SK-N-SH (cell line): Measurements from ENCODE around the gene RCBTB2. TPM values are rescaled to one million over a fixed set of nuclear protein-coding genes. Genes with fewer than 3 reads are reported as not detected.

Source experiments
- CTCF ChIA-PET: fragments of 300-600, 350-600 bp; formaldehyde crosslinking; extraction: SDS; loops from one replicate; lab custom pipeline; 2021; lab: Yijun Ruan, JAX
- POLR2A ChIA-PET: fragments of 350-600 bp; sonication (Branson Sonifier 250); formaldehyde crosslinking; extraction: SDS; loops from one replicate; lab custom pipeline; 2020; ENCODE audit warnings: antibody characterized with exemption, inconsistent platforms; lab: Yijun Ruan, JAX
- DNase-seq: peaks from one replicate; pipeline ENCODE4 v3.0.0; 2012
- H2AFZ ChIP-seq: fragments of 200-600 bp; sonication (generic); 2 replicates; pipeline ENCODE4 v1.8.1; 2016; ENCODE audit warnings: antibody characterized with exemption, mild to moderate bottlenecking, low read depth
- H3F3A ChIP-seq: fragments of 200-600 bp; sonication (generic); replicated peaks from 2 replicates; pipeline ENCODE3; 2016; ENCODE audit warnings: antibody characterized with exemption, mild to moderate bottlenecking; ENCODE audit not compliant: insufficient read depth
- H3K27ac ChIP-seq, 2 experiments: fragments of 200-500 bp in 1 of 2; fragments of 200-600 bp in 1 of 2; sonication (Bioruptor generic) in 1 of 2; sonication (generic), shearing (Covaris generic) in 1 of 2; 2 replicates each; pipeline versions ENCODE4 v1.5.1 to v1.6.1; 2014 to 2016; ENCODE audit warnings: low read depth in 2 of 2, inconsistent platforms in 1 of 2, low read length in 1 of 2, mild to moderate bottlenecking in 1 of 2, mixed read lengths in 1 of 2
- H3K27me3 ChIP-seq: fragments of 200-600 bp; sonication (generic), shearing (Covaris generic); 2 replicates; pipeline ENCODE4 v1.6.1; 2016; ENCODE audit warnings: mixed run types; ENCODE audit not compliant: insufficient read depth
- H3K36me3 ChIP-seq, 2 experiments: fragments of 200-500 bp in 1 of 2; fragments of 200-600 bp in 1 of 2; sonication (Bioruptor generic) in 1 of 2; sonication (generic) in 1 of 2; replicated peaks in 1 of 2; 2 replicates each; pipeline versions ENCODE3 to v1.5.1; 2014 to 2016; ENCODE audit warnings: low read length in 1 of 2, mild to moderate bottlenecking in 1 of 2; ENCODE audit not compliant: insufficient read depth in 2 of 2, control insufficient read depth in 1 of 2
- H3K4me1 ChIP-seq, 2 experiments: fragments of 200-500 bp in 1 of 2; fragments of 200-600 bp in 1 of 2; sonication (Bioruptor generic) in 1 of 2; sonication (generic), shearing (Covaris generic) in 1 of 2; 2 replicates each; pipeline versions ENCODE4 v1.5.1 to v1.6.1; 2014 to 2016; ENCODE audit warnings: low read depth in 1 of 2, low read length in 1 of 2, mixed run types in 1 of 2; ENCODE audit not compliant: insufficient read depth in 2 of 2, control insufficient read depth in 1 of 2
- H3K4me2 ChIP-seq: fragments of 200-600 bp; sonication (generic), shearing (Covaris generic); 2 replicates; pipeline ENCODE4 v1.6.1; 2017; ENCODE audit warnings: mixed run types
- H3K4me3 ChIP-seq, 2 experiments: fragments of 200-500 bp in 1 of 2; fragments of 200-600 bp in 1 of 2; sonication (Bioruptor generic) in 1 of 2; sonication (generic), shearing (Covaris generic) in 1 of 2; 2 replicates each; pipeline versions ENCODE4 v1.5.1 to v1.8.1; 2014 to 2016; ENCODE audit warnings: low read depth in 2 of 2, inconsistent platforms in 1 of 2, low read length in 1 of 2, mild to moderate bottlenecking in 1 of 2, mixed read lengths in 1 of 2, moderate library complexity in 1 of 2
- H3K79me2 ChIP-seq: fragments of 200-600 bp; sonication (generic); 2 replicates; pipeline ENCODE4 v1.8.1; 2017; ENCODE audit warnings: mild to moderate bottlenecking; ENCODE audit not compliant: insufficient read depth
- H3K9ac ChIP-seq: fragments of 200-600 bp; sonication (generic); 2 replicates; pipeline ENCODE4 v1.6.1; 2017; ENCODE audit warnings: mixed run types
- H3K9me2 ChIP-seq: fragments of 200-600 bp; sonication (generic); 2 replicates; pipeline ENCODE4 v1.6.1; 2017; ENCODE audit warnings: mixed run types
- H3K9me3 ChIP-seq: fragments of 200-600 bp; sonication (generic); 2 replicates; pipeline ENCODE4 v1.6.1; 2017; ENCODE audit warnings: mixed run types, mild to moderate bottlenecking, moderate library complexity
- H4K20me1 ChIP-seq: fragments of 200-600 bp; sonication (generic); 2 replicates; pipeline ENCODE4 v1.6.1; 2017; ENCODE audit warnings: mild to moderate bottlenecking, mixed run types; ENCODE audit not compliant: insufficient read depth
- FOXM1 ChIP-seq: IDR thresholded peaks from 2 replicates; pipeline ENCODE4 v1.4.0; 2012; ENCODE audit warnings: low read depth, mild to moderate bottlenecking
- IRF3 ChIP-seq: fragments of 150-350 bp; IDR thresholded peaks from 2 replicates; pipeline ENCODE4 v1.6.1; 2016; ENCODE audit warnings: mild to moderate bottlenecking, low read depth, low read length
- MAX ChIP-seq: IDR thresholded peaks from 2 replicates; pipeline ENCODE4 v1.4.0; 2012; ENCODE audit warnings: low read depth
- MEF2A ChIP-seq: IDR thresholded peaks from 2 replicates; pipeline ENCODE4 v1.4.0; 2012; ENCODE audit warnings: low read depth, borderline replicate concordance
- NFIC ChIP-seq: IDR thresholded peaks from 2 replicates; pipeline ENCODE4 v1.4.0; 2012; ENCODE audit warnings: borderline replicate concordance
- NRF1 ChIP-seq: IDR thresholded peaks from 2 replicates; pipeline ENCODE4 v1.6.1; 2012; ENCODE audit warnings: low read depth, mild to moderate bottlenecking, low read length
- POLR2AphosphoS5 ChIP-seq: IDR thresholded peaks from 2 replicates; pipeline ENCODE4 v1.6.1; 2012; ENCODE audit warnings: low read depth, low read length
- RAD21 ChIP-seq: IDR thresholded peaks from 2 replicates; pipeline ENCODE4 v1.6.1; 2012; ENCODE audit warnings: mild to moderate bottlenecking, low read length
- RFX5 ChIP-seq: IDR thresholded peaks from 2 replicates; pipeline ENCODE4 v1.6.1; 2012; ENCODE audit warnings: mild to moderate bottlenecking, improper control_type of control experiment, low read length
- RXRA ChIP-seq: IDR thresholded peaks from 2 replicates; pipeline ENCODE4 v1.4.0; 2012; ENCODE audit warnings: low read depth, mild to moderate bottlenecking, borderline replicate concordance
- SMC3 ChIP-seq: IDR thresholded peaks from 2 replicates; pipeline ENCODE4 v1.6.1; 2012; ENCODE audit warnings: low read depth, low read length, improper control_type of control experiment
- TAF1 ChIP-seq: IDR thresholded peaks from 2 replicates; pipeline ENCODE4 v1.6.1; 2012; ENCODE audit warnings: low read depth, mild to moderate bottlenecking, low read length, moderate library complexity, borderline replicate concordance
- TCF12 ChIP-seq: IDR thresholded peaks from 2 replicates; pipeline ENCODE4 v1.4.0; 2012
- USF1 ChIP-seq: IDR thresholded peaks from 2 replicates; pipeline ENCODE4 v1.4.0; 2012; ENCODE audit warnings: low read depth, borderline replicate concordance
- USF2 ChIP-seq: fragments of 150-350 bp; IDR thresholded peaks from 2 replicates; pipeline ENCODE4 v1.6.1; 2017; ENCODE audit warnings: antibody characterized with exemption, low read length, low read depth, borderline replicate concordance
- WGBS: methylation state at CpG from one replicate; pipeline ENCODE4 v1.1.6; 2017; ENCODE audit warnings: low lambda C conversion rate; 5-methylcytosine and 5-hydroxymethylcytosine counted together
- polyA plus RNA-seq, 3 experiments: library from polyadenylated mRNA; depleted of rRNA; stranded (reverse); fragments of >200 nt; gene quantifications; 2 replicates each; pipeline ENCODE4 v1.2.3, GENCODE V29; 2012
- TF ChIP-seq, protein P1 (sequence below): IDR thresholded peaks from 2 replicates; pipeline ENCODE4 v1.6.1; 2012; ENCODE audit warnings: mild to moderate bottlenecking, low read depth, low read length, moderate library complexity
- TF ChIP-seq, protein P2 (sequence below): IDR thresholded peaks from 2 replicates; pipeline ENCODE4 v1.4.0; 2012; ENCODE audit warnings: low read depth, borderline replicate concordance

The RCBTB2 gene
- polyA plus RNA-seq, 1 of the 3 experiments (the other 2 are of a cell fraction): 2.8 TPM

DNA sequence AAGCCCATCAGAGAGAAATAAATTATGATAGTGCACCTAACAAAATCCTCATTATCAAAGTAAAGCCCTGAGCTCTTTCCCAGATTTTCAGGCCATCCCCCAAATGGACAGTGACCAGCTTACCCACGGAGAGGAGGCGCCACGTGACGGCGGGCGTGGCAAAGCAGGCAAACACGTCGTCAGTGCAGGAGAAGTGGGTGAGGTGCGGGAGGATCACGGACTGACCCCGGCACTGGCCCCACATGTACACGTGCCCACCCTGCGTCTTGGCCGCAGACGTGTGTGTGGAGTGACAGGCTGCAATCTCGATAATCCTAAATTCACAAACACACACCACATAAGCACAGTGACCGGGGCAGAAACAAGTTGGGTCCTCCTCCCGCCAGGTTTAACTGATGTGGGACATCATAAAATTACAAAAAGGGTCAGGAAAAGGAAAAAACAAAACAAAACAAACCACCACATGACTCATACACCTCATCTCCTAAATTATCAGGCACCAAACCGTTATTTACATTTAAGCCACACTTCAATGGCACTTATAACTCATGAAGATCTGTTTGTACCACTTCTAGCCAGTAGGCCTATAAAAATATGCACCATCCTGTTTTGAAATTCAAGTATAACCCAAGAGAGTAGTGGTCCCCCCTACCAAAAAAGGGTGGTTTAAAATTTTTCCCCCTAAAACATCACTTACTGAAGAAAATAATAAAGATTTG lies 30.1 kb downstream of the RCBTB2 start:
- ChIA-PET CTCF (no interaction called here), POLR2A (no interaction called here)
- no peaks in the 10 kb centered on the region for H3K36me3 ChIP-seq
- H3K9me3 ChIP-seq: no peaks in the 10 kb centered on the region
- no peak for DNase-seq
- no peak for TF ChIP-seq USF2
- no peak for TF ChIP-seq SMC3
- no peak for TF ChIP-seq RFX5
- no peak for TF ChIP-seq USF1
- TF ChIP-seq TAF1: no peak
- no peak for TF ChIP-seq POLR2AphosphoS5
- TF ChIP-seq NFIC: no peak
- H3F3A ChIP-seq: no peaks in the 10 kb centered on the region
- H3K4me3 ChIP-seq: no peak overlapping the region
- H3K9ac ChIP-seq: no peak overlapping the region
- H3K4me2 ChIP-seq: no peak overlapping the region
- H4K20me1 ChIP-seq: no peaks in the 10 kb centered on the region
- no peak overlapping the region for H2AFZ ChIP-seq
- no peaks in the 10 kb centered on the region for H3K79me2 ChIP-seq
- no peaks in the 10 kb centered on the region for H3K4me1 ChIP-seq
- WGBS: 92% methylated on average over 17 of the region's 19 CpGs
- no peak overlapping the region for H3K27ac ChIP-seq
- no peaks in the 10 kb centered on the region for H3K9me2 ChIP-seq
- no peaks in the 10 kb centered on the region for H3K27me3 ChIP-seq

DNA sequence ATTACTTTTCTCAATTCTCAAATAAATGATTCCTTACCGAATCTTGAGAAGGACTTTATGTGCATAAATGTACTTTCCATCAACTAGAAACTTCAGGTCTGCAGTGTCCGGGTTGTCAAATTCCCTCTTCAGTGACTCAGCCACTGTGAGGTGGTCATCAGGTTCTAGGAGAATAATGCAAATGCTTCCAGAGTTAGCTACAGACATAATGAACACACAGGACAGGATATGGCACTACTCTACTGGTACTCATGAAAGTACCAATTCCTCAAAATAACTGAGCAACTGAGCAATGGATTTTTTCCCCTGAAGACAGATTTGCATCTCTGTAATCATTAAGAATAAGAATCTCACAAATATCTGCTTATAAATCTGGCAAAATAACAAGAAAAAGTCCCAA lies 31.2 kb downstream of the RCBTB2 start:
- Histone ChIP-seq H3K4me1 (no peaks in the 10 kb centered on the region), H3K4me2 (no peak overlapping the region), H3K27ac (no peak overlapping the region), H4K20me1 (no peaks in the 10 kb centered on the region), H3K9me2 (no peaks in the 10 kb centered on the region), H2AFZ (no peak overlapping the region), H3K36me3 (no peaks in the 10 kb centered on the region), H3F3A (no peaks in the 10 kb centered on the region), H3K4me3 (no peak overlapping the region), H3K9ac (no peak overlapping the region), H3K9me3 (no peaks in the 10 kb centered on the region), H3K79me2 (no peaks in the 10 kb centered on the region), H3K27me3 (no peaks in the 10 kb centered on the region)
- WGBS: 85% methylated on average over 2 of the region's 2 CpGs
- DNase-seq: no peak
- CTCF ChIA-PET: no interaction called here
- TF ChIP-seq MEF2A (no peak), TCF12 (no peak), RAD21 (no peak), SMC3 (no peak), IRF3 (no peak), MAX (no peak), NRF1 (no peak), RXRA (no peak), FOXM1 (no peak)
- TF ChIP-seq, protein P1, sequence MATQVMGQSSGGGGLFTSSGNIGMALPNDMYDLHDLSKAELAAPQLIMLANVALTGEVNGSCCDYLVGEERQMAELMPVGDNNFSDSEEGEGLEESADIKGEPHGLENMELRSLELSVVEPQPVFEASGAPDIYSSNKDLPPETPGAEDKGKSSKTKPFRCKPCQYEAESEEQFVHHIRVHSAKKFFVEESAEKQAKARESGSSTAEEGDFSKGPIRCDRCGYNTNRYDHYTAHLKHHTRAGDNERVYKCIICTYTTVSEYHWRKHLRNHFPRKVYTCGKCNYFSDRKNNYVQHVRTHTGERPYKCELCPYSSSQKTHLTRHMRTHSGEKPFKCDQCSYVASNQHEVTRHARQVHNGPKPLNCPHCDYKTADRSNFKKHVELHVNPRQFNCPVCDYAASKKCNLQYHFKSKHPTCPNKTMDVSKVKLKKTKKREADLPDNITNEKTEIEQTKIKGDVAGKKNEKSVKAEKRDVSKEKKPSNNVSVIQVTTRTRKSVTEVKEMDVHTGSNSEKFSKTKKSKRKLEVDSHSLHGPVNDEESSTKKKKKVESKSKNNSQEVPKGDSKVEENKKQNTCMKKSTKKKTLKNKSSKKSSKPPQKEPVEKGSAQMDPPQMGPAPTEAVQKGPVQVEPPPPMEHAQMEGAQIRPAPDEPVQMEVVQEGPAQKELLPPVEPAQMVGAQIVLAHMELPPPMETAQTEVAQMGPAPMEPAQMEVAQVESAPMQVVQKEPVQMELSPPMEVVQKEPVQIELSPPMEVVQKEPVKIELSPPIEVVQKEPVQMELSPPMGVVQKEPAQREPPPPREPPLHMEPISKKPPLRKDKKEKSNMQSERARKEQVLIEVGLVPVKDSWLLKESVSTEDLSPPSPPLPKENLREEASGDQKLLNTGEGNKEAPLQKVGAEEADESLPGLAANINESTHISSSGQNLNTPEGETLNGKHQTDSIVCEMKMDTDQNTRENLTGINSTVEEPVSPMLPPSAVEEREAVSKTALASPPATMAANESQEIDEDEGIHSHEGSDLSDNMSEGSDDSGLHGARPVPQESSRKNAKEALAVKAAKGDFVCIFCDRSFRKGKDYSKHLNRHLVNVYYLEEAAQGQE: no peak
- TF ChIP-seq, protein P2, sequence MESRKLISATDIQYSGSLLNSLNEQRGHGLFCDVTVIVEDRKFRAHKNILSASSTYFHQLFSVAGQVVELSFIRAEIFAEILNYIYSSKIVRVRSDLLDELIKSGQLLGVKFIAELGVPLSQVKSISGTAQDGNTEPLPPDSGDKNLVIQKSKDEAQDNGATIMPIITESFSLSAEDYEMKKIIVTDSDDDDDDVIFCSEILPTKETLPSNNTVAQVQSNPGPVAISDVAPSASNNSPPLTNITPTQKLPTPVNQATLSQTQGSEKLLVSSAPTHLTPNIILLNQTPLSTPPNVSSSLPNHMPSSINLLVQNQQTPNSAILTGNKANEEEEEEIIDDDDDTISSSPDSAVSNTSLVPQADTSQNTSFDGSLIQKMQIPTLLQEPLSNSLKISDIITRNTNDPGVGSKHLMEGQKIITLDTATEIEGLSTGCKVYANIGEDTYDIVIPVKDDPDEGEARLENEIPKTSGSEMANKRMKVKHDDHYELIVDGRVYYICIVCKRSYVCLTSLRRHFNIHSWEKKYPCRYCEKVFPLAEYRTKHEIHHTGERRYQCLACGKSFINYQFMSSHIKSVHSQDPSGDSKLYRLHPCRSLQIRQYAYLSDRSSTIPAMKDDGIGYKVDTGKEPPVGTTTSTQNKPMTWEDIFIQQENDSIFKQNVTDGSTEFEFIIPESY: no peak
- POLR2A ChIA-PET: no interaction called here
